H1 (cell line): ENCODE results near the gene SLC25A45. TPM values are rescaled to one million over a fixed set of nuclear protein-coding genes. Genes with fewer than 3 reads are reported as not detected.

ENCODE experiments used
- CTCF ChIP-seq, 3 experiments: IDR thresholded peaks; 1 replicate in 2 of 3; 2 replicates in 1 of 3; pipeline versions ENCODE4 v1.5.1 to v1.6.1; 2011; ENCODE audit warnings: low read length in 3 of 3, mild to moderate bottlenecking in 3 of 3, inconsistent platforms in 2 of 3, low read depth in 1 of 3, moderate library complexity in 1 of 3; ENCODE audit not compliant: insufficient read depth in 1 of 3; ENCODE audit errors: control extremely low read depth in 1 of 3
- EZH2 ChIP-seq: fragments of 200-600 bp; sonication (generic); IDR thresholded peaks from 2 replicates; pipeline ENCODE4 v1.7.1; 2012; ENCODE audit warnings: low read depth, mild to moderate bottlenecking, moderate library complexity, low read length, inconsistent platforms; ENCODE audit not compliant: severe bottlenecking
- KDM1A ChIP-seq: fragments of 200-600, 300-600 bp; sonication (generic); IDR thresholded peaks from 2 replicates; pipeline ENCODE4 v1.7.1; 2016; ENCODE audit warnings: mild to moderate bottlenecking, low read length, borderline replicate concordance
- RXRA ChIP-seq: IDR thresholded peaks from 2 replicates; pipeline ENCODE4 v1.6.1; 2011; ENCODE audit warnings: low read depth, mild to moderate bottlenecking, low read length, moderate library complexity; ENCODE audit not compliant: insufficient read depth
- SIRT6 ChIP-seq: IDR thresholded peaks from one replicate; pipeline ENCODE4 v1.7.1; 2012; ENCODE audit warnings: low read length, inconsistent platforms
- YY1 ChIP-seq: IDR thresholded peaks from 2 replicates; pipeline ENCODE4 v1.6.1; 2011; ENCODE audit warnings: low read depth, mild to moderate bottlenecking, low read length
- polyA plus RNA-seq, 7 experiments: library from polyadenylated mRNA; depleted of rRNA in 3 of 7; stranded (reverse) in 5 of 7; unstranded in 2 of 7; fragments of >200 nt in 5 of 7; fragments of 200-250 nt in 2 of 7; gene quantifications; 1 replicate in 5 of 7; 2 replicates in 1 of 7; 4 replicates in 1 of 7; pipeline versions ENCODE4 v1.2.1 to v1.2.3, GENCODE V29; 2011 to 2013; ENCODE audit warnings: missing spikeins in 2 of 7, mixed read lengths in 2 of 7
- total RNA-seq: library from RNA; stranded (reverse); fragmentation: NEBNext Ultra II Directional; extraction: Animal tissue kit (Norgen Biotek cat#: 25700); gene quantifications from 2 replicates; pipeline ENCODE4 v1.2.1, GENCODE V29; 2021

Gene SLC25A45
- total and polyA plus RNA-seq, 2 of the 8 experiments (the other 6 are each of a cell fraction or from before 2014, with no cell fraction given) = 0.54 to 0.59 TPM

DNA sequence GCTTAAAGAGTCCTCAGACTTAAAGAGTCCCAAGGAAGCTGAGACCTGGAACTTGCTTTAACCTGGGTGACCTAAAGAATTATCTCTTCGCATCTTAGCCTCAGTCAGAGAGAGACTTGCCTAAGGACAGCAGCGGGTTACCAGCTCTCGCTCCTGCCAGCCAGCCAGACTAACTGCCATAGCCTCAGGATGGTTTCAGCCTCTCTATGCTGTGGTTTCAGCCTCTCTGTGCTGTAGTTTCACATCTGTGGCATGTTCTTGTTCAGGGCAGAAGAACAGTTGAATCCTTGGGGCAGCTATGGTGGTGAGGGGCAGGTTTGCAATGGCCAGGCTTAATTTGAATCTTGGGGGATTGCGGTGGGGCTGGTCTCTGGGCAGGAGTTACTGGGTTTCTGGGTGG, 6.3 kb upstream of the SLC25A45 start (continued):
- TF ChIP-seq EZH2 = no peak
- no peak for TF ChIP-seq YY1
- no peak for TF ChIP-seq SIRT6
- TF ChIP-seq KDM1A = no peak
- no peak for TF ChIP-seq RXRA
- no peak for TF ChIP-seq CTCF (IDR thresholded peaks at IDR 0.05; ENCODE audit: control extremely low read depth in 1 of 3, insufficient read depth in 1 of 3, low read depth in 1 of 3, low read length in 3 of 3)
